CD4-positive, alpha-beta T cell treated with Interleukin-12 subunit alpha and Interleukin-12 subunit beta, for 1 hour (primary cell): ENCODE results near the gene CAPN5.

ENCODE experiments used
- DNase-seq: peaks from one replicate; pipeline ENCODE4 v3.0.0-alpha.2; 2020

The CAPN5 gene

DNA sequence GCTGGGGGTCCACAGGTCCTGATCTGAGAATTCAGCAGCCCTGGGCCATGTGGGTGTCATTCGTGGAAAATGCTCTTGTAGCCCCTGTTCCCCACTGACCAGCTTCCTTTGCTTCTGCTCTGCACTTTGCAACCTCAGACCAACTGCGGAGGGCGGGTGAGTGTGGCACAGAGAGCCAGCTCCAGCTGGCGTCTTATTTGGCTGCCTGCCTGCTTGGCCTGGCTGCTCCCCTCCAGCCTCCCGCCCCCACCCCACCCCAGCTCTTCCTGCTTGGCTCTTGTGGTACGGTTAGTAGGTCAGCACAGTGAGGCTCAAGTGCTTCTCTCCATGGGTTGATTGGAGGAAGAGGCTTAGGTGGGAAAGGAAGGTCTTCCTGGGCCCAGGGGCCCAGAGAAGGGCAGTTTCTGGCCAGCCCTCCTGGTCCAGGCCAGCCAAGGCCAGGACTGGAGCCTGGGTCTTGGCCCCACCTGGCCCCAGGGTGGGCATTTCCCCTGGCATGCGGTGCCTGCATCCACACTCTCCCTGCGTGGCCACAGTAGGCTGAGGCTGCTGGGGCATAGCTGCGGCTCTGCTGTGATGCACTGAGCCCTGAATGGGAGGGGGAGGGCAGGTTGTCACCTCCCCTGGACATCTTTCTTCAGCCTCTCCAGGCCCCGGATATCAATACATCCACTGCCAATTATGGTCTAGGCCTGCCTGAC is 87.8 kb downstream of the CAPN5 start:
- DNase-seq = no peak

DNA sequence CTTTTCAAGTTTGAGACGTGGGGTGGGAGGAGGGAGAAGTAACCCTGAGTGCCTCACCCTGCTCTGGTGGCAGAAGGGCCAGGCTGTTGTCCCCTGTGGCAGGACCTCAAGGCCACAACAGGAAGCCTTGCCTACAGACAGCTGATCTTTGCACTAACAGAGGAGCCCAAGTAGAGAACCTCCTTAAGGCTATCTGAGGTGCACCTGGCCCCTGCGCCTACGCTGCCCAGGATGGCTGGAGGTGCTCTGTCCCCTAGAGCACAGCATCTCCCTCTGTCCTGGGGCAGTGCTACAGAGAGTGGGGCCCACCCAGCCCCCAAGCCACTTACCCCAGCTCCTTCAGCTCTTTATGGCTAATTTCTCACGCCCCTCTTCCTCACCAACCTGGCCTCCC is 88.3 kb downstream of the CAPN5 start:
- DNase-seq = no peak

DNA sequence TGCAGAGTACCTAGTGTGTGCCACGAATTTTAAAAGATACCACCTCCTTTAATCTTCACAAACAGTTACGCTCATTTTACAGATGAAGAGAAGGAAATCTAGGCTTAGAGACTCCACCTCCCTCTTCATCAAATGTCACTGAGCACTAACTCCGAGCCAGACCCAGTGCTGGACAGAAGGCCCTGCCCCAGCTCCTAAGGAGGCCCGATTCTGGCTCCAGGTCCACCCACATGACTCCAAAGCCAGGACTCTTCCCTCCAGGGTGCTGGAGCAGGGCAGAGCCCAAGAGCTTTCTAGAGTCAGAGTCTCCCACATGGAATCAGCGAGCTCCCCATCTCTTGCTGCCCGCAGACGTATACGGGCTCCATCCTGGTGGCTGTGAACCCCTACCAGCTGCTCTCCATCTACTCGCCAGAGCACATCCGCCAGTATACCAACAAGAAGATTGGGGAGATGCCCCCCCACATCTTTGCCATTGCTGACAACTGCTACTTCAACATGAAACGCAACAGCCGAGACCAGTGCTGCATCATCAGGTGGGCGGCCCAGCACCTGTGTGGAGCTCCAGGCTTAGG is 88.9 kb downstream of the CAPN5 start:
- no peak for DNase-seq

- DNase-seq = no peak
Observed at GRCh38 chr11:77156396-77157195, 89.8 kb downstream of the CAPN5 start.

DNA sequence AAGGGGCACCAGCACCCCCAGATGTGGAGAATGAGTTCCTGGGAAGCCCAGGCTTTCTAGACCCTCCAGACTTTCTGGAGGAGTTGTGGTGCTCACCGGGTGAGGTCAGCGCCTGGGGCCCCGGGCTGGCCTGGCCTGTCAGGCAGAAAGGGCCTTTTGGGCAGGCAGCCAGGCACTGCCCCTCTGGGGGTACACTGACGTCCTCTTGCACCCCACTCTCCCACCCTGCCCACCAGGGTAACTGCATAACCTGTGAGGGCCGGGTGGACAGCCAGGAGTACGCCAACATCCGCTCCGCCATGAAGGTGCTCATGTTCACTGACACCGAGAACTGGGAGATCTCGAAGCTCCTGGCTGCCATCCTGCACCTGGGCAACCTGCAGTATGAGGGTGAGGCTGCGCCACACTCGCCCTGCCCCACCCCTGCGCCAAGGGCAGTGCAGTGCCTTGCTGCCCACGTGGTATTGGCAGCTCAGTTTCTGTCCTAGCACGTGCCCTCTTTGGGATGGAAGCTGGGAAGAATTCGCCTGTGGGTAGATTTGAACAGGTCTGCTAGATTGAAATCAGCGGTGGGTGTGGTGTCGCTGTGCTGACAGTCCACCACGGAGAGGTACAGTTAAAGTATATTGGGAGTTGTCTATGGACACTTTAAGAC is 91.4 kb downstream of the CAPN5 start:
- no peak for DNase-seq

GRCh38 chr11:77159219-77159936 is 92.6 kb downstream of the CAPN5 start:
- DNase-seq = no peak

- DNase-seq = no peak
Observed at GRCh38 chr11:77159937-77160495, 93.2 kb downstream of the CAPN5 start.

DNA sequence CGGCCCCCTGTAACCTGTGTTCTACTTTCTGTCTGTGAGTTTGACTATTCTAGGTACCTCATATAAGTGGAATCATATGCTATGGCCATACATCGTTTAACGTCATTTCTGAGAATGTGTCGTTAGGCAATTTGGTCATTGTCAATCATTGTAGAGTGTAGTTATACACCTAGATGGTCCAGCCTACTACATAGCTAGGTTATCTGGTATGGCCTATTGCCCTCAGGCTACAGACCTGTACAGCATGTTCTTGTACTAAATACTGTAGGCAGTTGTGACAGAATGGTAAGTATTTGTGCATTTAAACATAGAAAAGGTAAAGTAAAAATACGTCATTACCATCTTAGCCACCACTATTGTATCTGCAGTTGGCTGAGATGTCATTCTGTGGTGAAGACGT is 96.5 kb downstream of the CAPN5 start:
- DNase-seq = no peak

GRCh38 chr11:77165066-77165465 is 98.3 kb downstream of the CAPN5 start:
- no peak for DNase-seq

GRCh38 chr11:77166021-77166420 is 99.2 kb downstream of the CAPN5 start:
- no peak for DNase-seq

- DNase-seq = no peak
Observed at GRCh38 chr11:77167111-77167626, 100.4 kb downstream of the CAPN5 start.

DNA sequence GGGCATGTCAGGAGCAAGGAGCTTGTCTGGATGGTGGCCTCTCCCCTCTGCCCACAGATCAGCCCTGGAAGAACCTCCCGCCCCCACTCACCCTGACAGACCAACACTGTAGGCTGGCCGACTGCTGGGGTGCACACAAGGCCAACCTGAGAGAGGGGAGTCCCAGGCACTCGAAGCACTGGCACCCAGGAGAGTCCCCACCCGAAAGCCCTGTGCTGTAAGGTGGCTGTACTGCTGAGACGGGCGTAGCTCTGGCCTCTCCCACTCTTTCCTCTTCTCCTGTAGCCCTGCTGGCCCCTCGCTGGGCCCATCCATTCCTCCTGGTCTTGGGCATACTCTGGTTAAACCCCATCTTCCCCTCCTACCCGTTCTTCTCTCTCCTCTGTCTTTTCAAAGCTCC is 101.0 kb downstream of the CAPN5 start:
- DNase-seq = no peak

DNA sequence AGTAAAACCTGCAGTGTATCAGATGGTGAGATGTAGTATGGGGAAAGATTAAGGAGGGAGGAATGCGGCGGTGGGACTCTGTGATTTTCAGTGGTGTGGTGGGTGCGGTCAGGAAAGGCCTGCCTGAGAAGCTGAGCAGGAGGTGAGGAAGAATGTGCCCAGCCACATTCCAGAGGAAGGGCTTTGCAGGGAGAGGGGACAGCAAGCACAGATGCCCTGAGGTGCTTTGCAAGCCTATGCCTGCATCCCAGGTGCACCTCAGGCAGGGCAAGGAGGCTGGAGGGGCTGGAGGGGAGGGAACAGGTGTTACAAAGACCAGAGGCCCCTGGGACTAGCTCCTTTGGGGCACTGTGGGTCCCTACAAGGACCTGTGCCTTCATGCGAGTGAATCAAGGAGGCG is 103.3 kb downstream of the CAPN5 start:
- DNase-seq = no peak

- DNase-seq = no peak
Observed at GRCh38 chr11:77171254-77171653, 104.5 kb downstream of the CAPN5 start.

DNA sequence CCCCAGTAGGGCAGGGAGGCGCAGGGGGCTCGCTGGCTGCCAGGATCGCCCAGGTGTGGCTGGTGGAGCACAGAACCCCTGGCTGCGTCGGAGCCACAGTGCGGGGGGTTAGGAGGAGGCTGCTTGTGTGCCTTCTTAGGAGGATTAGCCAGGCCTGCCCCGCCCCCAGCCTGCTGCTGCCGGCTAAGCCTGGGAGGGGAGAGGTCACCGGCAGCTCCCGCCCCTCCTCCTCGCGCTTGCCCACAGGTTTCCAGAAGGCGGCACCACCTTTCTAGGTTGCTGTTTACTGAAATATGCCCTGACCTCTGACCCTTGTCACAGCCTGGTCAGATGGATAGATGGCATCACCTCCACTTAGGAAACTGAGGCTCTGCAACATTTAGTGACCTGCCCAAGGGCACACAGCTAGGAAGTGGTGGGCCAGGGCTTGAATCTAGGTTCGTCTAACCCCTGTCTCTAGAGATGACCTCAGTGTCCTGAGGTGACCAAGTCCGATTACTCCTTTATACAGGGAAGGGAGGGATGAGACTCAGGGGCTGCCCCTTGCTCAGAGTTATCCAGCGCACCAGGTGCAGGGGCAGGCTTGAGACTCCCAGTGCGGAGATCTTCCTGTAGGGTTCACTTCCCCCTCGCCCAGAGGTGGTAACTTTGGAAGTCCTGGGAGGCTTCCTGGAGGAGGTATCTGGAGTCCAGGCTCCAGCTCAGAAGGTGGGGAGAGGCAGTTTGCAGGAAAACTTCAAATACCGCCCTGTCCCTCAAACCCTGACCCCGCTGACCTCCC is 105.3 kb downstream of the CAPN5 start:
- no peak for DNase-seq

DNA sequence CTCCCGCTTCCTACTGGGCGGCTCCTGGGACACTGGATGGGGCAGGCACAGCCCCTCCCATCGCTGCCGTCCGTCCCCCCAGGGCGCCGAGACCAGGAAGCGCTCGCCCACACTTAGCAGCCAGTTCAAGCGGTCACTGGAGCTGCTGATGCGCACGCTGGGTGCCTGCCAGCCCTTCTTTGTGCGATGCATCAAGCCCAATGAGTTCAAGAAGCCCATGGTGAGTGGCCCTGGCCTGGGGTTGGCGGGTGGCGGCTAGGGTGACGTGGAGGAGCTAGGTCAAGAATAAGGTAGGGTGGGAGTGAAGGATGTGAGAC is 105.9 kb downstream of the CAPN5 start:
- DNase-seq = no peak

- DNase-seq = no peak
Observed at GRCh38 chr11:77173494-77173893, 106.7 kb downstream of the CAPN5 start.

- no peak for DNase-seq
Observed at GRCh38 chr11:77174559-77174958, 107.8 kb downstream of the CAPN5 start.

DNA sequence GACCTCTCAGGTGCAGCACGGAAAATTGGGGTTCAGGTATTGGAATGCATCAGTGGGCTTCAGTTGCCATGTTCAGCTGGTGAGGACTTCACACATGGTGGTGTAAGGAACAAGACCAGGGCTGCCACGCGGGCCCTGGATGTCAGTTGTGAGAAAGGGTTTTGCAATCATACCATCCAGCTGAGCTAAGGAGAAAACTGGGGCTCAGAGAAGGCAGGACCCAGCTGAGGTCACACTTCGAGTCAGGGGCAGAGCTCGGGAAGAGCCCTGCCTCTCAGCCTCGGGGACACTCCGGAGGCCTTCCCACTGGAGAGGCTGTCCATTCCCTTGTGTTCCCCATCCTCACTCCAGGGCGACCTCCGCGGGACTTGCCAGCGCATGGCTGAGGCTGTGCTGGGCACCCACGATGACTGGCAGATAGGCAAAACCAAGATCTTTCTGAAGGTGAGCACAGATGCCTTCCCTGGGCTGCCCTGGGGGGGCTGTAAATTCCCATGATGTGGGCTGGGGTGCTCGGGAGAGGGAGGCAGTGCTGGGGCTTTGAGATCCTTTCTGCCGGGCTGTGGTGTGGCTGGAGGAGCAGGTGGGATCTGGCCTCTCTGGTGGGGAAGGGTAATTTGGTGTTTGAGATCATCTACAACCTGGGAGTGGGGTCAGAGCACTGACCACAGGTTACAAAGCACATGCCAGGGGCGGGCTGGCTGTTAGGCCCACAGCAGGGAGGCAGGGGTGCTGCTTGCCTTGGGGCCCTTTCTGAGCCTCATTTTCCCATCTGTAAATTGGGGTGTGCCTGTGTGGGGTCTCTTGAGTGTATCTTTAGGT is 108.5 kb downstream of the CAPN5 start:
- no peak for DNase-seq
